Loucy (cell line): ENCODE results near the gene DLK1.

Experiments
- H2AFZ ChIP-seq: fragments of 200-600 bp; sonication (generic); 2 replicates; pipeline ENCODE4 v1.6.0; 2016; ENCODE audit warnings: antibody characterized with exemption, mild to moderate bottlenecking, low read length, moderate library complexity
- H3F3A ChIP-seq: fragments of 200-600 bp; 2 replicates; pipeline ENCODE4 v1.6.0; 2016; ENCODE audit warnings: antibody characterized with exemption, low read depth, mild to moderate bottlenecking
- H3K27me3 ChIP-seq: fragments of 200-600 bp; sonication (generic); 2 replicates; pipeline ENCODE4 v1.6.1; 2014; ENCODE audit warnings: low read length, mild to moderate bottlenecking; ENCODE audit not compliant: insufficient read depth, poor library complexity, severe bottlenecking
- H3K36me3 ChIP-seq: fragments of 200-600 bp; sonication (generic); 2 replicates; pipeline ENCODE4 v1.6.1; 2016; ENCODE audit warnings: low read length; ENCODE audit not compliant: insufficient read depth
- H3K4me1 ChIP-seq: fragments of 200-600 bp; sonication (generic); 2 replicates; pipeline ENCODE4 v1.5.1; 2014; ENCODE audit warnings: low read length, mild to moderate bottlenecking; ENCODE audit not compliant: insufficient read depth, poor library complexity, severe bottlenecking
- H3K4me2 ChIP-seq: fragments of 200-600 bp; sonication (generic); 2 replicates; pipeline ENCODE4 v1.6.0; 2014; ENCODE audit warnings: antibody characterized with exemption, low read length, low read depth, mild to moderate bottlenecking; ENCODE audit not compliant: poor library complexity, severe bottlenecking
- H3K4me3 ChIP-seq: fragments of 200-600 bp; sonication (generic); 2 replicates; pipeline ENCODE4 v1.5.1; 2014; ENCODE audit warnings: low read length, mild to moderate bottlenecking, mixed read lengths; ENCODE audit not compliant: poor library complexity, severe bottlenecking
- H3K79me2 ChIP-seq: fragments of 200-600 bp; sonication (generic); 2 replicates; pipeline ENCODE4 v1.6.1; 2014; ENCODE audit warnings: low read length; ENCODE audit not compliant: insufficient read depth
- H3K9ac ChIP-seq: fragments of 200-600 bp; sonication (generic); 2 replicates; pipeline ENCODE4 v1.6.0; 2014; ENCODE audit warnings: mild to moderate bottlenecking, low read depth, low read length, moderate library complexity; ENCODE audit not compliant: poor library complexity, severe bottlenecking
- H3K9me2 ChIP-seq: fragments of 200-600 bp; sonication (generic); replicated peaks from 2 replicates; pipeline ENCODE4 v1.6.1; 2016; ENCODE audit warnings: low read depth, low read length, mixed read lengths
- H3K9me3 ChIP-seq: fragments of 200-600 bp; sonication (generic); 2 replicates; pipeline ENCODE4 v1.6.1; 2014; ENCODE audit warnings: mild to moderate bottlenecking, antibody characterized with exemption, low read length, low read depth; ENCODE audit not compliant: insufficient read depth
- H4K20me1 ChIP-seq: fragments of 200-600 bp; sonication (generic); 2 replicates; pipeline ENCODE4 v1.6.0; 2014; ENCODE audit warnings: antibody characterized with exemption, low read length, mild to moderate bottlenecking; ENCODE audit not compliant: insufficient read depth, poor library complexity, severe bottlenecking
- CTCF ChIP-seq: fragments of 200-600 bp; sonication (generic); conservative IDR thresholded peaks from 2 replicates; pipeline ENCODE4 v1.5.1; 2014; ENCODE audit warnings: mild to moderate bottlenecking, antibody characterized with exemption, low read length
- EZH2phosphoT487 ChIP-seq: fragments of 200-600 bp; IDR thresholded peaks from 2 replicates; pipeline ENCODE4 v1.6.1; 2018; ENCODE audit warnings: antibody characterized with exemption, mild to moderate bottlenecking, moderate library complexity, borderline replicate concordance

Gene DLK1

GRCh38 chr14:100777818-100778525, 51.3 kb downstream of the DLK1 start:
- H4K20me1 ChIP-seq = no peaks in the 10 kb centered on the region
- no peak overlapping the region for H3K4me2 ChIP-seq
- H3F3A ChIP-seq = no peaks in the 10 kb centered on the region
- no peaks in the 10 kb centered on the region for H3K36me3 ChIP-seq
- H3K9ac ChIP-seq = no peak overlapping the region
- H3K79me2 ChIP-seq = no peaks in the 10 kb centered on the region
- TF ChIP-seq CTCF (no peak), EZH2phosphoT487 (no peak)
- H3K9me3 ChIP-seq = no peaks in the 10 kb centered on the region
- no peak overlapping the region for H3K4me3 ChIP-seq
- no peak overlapping the region for H2AFZ ChIP-seq
- no peaks in the 10 kb centered on the region for H3K9me2 ChIP-seq
- H3K4me1 ChIP-seq = no peaks in the 10 kb centered on the region
- no peaks in the 10 kb centered on the region for H3K27me3 ChIP-seq

GRCh38 chr14:100778526-100778882, 51.8 kb downstream of the DLK1 start:
- Histone ChIP-seq H3K36me3 (no peaks in the 10 kb centered on the region), H3K9me2 (no peaks in the 10 kb centered on the region), H4K20me1 (no peaks in the 10 kb centered on the region), H3K4me2 (no peak overlapping the region), H3F3A (no peaks in the 10 kb centered on the region), H3K4me3 (no peak overlapping the region), H3K4me1 (no peaks in the 10 kb centered on the region), H2AFZ (no peak overlapping the region), H3K9ac (no peak overlapping the region), H3K27me3 (no peaks in the 10 kb centered on the region), H3K9me3 (no peaks in the 10 kb centered on the region), H3K79me2 (no peaks in the 10 kb centered on the region)
- TF ChIP-seq EZH2phosphoT487 = no peak
- no peak for TF ChIP-seq CTCF

- no peaks in the 10 kb centered on the region for H3K9me3 ChIP-seq
- H2AFZ ChIP-seq = no peak overlapping the region
- H3K4me1 ChIP-seq = no peaks in the 10 kb centered on the region
- no peaks in the 10 kb centered on the region for H3K79me2 ChIP-seq
- H3K27me3 ChIP-seq = no peaks in the 10 kb centered on the region
- no peaks in the 10 kb centered on the region for H4K20me1 ChIP-seq
- H3K36me3 ChIP-seq = no peaks in the 10 kb centered on the region
- TF ChIP-seq EZH2phosphoT487 (no peak), CTCF (no peak)
- H3F3A ChIP-seq = no peaks in the 10 kb centered on the region
- no peaks in the 10 kb centered on the region for H3K9me2 ChIP-seq
- H3K9ac ChIP-seq = no peak overlapping the region
- H3K4me3 ChIP-seq = no peak overlapping the region
- H3K4me2 ChIP-seq = no peak overlapping the region
Measured at GRCh38 chr14:100778951-100779690, 52.4 kb downstream of the DLK1 start.
